SK-N-MC (cell line): ENCODE results near the gene PIH1D1.

Experiments
- EZH2 ChIP-seq: fragments of 200-600 bp; sonication (generic); IDR thresholded peaks from one replicate; pipeline ENCODE4 v1.6.1; 2017; ENCODE audit warnings: antibody characterized with exemption
- FOXP2 ChIP-seq: optimal IDR thresholded peaks from 2 replicates; pipeline ENCODE3; 2011; ENCODE audit warnings: mild to moderate bottlenecking, moderate library complexity; ENCODE audit not compliant: insufficient read depth; ENCODE audit errors: extremely low read length, control extremely low read depth
- POLR2AphosphoS5 ChIP-seq: IDR thresholded peaks from 2 replicates; pipeline ENCODE4 v1.6.1; 2012; ENCODE audit warnings: mild to moderate bottlenecking, low read depth, low read length, borderline replicate concordance

DNA sequence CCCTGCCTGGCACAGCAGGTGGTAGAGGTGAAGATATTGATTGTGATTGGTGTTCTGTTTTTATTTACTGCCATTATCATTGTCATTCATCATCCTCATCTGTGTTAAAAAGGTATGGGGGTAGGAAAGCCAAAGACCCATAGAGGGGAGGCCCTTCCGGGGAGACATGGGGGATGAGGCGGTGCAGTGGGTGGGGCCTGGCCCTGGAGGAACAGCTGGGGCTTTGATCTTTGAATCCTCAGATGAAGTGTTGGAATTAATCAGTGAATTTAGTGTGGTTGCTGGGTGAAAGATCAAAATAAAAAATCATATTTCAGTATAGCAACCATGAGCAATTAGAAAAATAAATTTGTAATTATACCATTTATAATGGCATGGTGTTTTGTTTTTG is 35.8 kb downstream of the PIH1D1 start:
- TF ChIP-seq POLR2AphosphoS5 (no peak), FOXP2 (no peak), EZH2 (no peak)
